ENCODE results near the gene TMC8.

TMC8 gene

GRCh38 chr17:78174870-78175642, 44.5 kb downstream of the TMC8 start:
- Histone ChIP-seq H3K9me2 (replicated peaks; ENCODE audit: low read depth, low read length) (no peaks in the 10 kb centered on the region), H3K4me2 (ENCODE audit: low read depth, low read length, poor library complexity, severe bottlenecking) (no peak overlapping the region), H3K36me3 (ENCODE audit: insufficient read depth, low read length) (peaks cover 26% of the 10 kb centered on the region; the same call in 1 of the 2 replicates), H3K27me3 (ENCODE audit: insufficient read depth, low read length, poor library complexity, severe bottlenecking) (no peaks in the 10 kb centered on the region), H3K4me3 (ENCODE audit: low read length, poor library complexity, severe bottlenecking) (no peak overlapping the region), H3K9ac (ENCODE audit: low read depth, low read length, poor library complexity, severe bottlenecking) (no peak overlapping the region), H2AFZ (ENCODE audit: low read length) (no peak overlapping the region), H3K79me2 (ENCODE audit: insufficient read depth, low read length) (no peaks in the 10 kb centered on the region), H3K9me3 (ENCODE audit: insufficient read depth, low read depth, low read length) (no peaks in the 10 kb centered on the region), H3F3A (ENCODE audit: low read depth) (no peaks in the 10 kb centered on the region), H4K20me1 (ENCODE audit: insufficient read depth, low read length, poor library complexity, severe bottlenecking) (peaks cover 2% of the 10 kb centered on the region), H3K4me1 (ENCODE audit: insufficient read depth, low read length, poor library complexity, severe bottlenecking) (peaks cover 4% of the 10 kb centered on the region)
- TF ChIP-seq CTCF (conservative IDR thresholded peaks at IDR 0.05; ENCODE audit: low read length) (peak; percentile 17; the same call in 1 of the 2 replicates), EZH2phosphoT487 (IDR thresholded peaks at IDR 0.05; ENCODE audit: borderline replicate concordance) (no peak)

- H2AFZ ChIP-seq (ENCODE audit: low read length) = no peak overlapping the region
- no peak for TF ChIP-seq EZH2phosphoT487 (IDR thresholded peaks at IDR 0.05; ENCODE audit: borderline replicate concordance)
- no peak for TF ChIP-seq CTCF (conservative IDR thresholded peaks at IDR 0.05; ENCODE audit: low read length)
- peaks cover 32% of the 10 kb centered on the region; the same call in 1 of the 2 replicates for H3K36me3 ChIP-seq (ENCODE audit: insufficient read depth, low read length)
- no peaks in the 10 kb centered on the region for H3K9me2 ChIP-seq (replicated peaks; ENCODE audit: low read depth, low read length)
- H3K4me3 ChIP-seq (ENCODE audit: low read length, poor library complexity, severe bottlenecking) = no peak overlapping the region
- no peaks in the 10 kb centered on the region for H3K27me3 ChIP-seq (ENCODE audit: insufficient read depth, low read length, poor library complexity, severe bottlenecking)
- H3K9me3 ChIP-seq (ENCODE audit: insufficient read depth, low read depth, low read length) = no peaks in the 10 kb centered on the region
- peaks cover 7% of the 10 kb centered on the region for H3K4me1 ChIP-seq (ENCODE audit: insufficient read depth, low read length, poor library complexity, severe bottlenecking)
- H3K4me2 ChIP-seq (ENCODE audit: low read depth, low read length, poor library complexity, severe bottlenecking) = no peak overlapping the region
- H3K9ac ChIP-seq (ENCODE audit: low read depth, low read length, poor library complexity, severe bottlenecking) = no peak overlapping the region
- H3K79me2 ChIP-seq (ENCODE audit: insufficient read depth, low read length) = no peaks in the 10 kb centered on the region
- no peaks in the 10 kb centered on the region for H4K20me1 ChIP-seq (ENCODE audit: insufficient read depth, low read length, poor library complexity, severe bottlenecking)
- no peaks in the 10 kb centered on the region for H3F3A ChIP-seq (ENCODE audit: low read depth)
Measured at GRCh38 chr17:78175643-78175981, 45.0 kb downstream of the TMC8 start.

- peak; percentile 76 for TF ChIP-seq CTCF (conservative IDR thresholded peaks at IDR 0.05; ENCODE audit: low read length)
- TF ChIP-seq EZH2phosphoT487 (IDR thresholded peaks at IDR 0.05; ENCODE audit: borderline replicate concordance) = no peak
- no peaks in the 10 kb centered on the region for H3K9me2 ChIP-seq (replicated peaks; ENCODE audit: low read depth, low read length)
- no peaks in the 10 kb centered on the region for H3F3A ChIP-seq (ENCODE audit: low read depth)
- peaks cover 35% of the 10 kb centered on the region; the same call in 1 of the 2 replicates for H3K36me3 ChIP-seq (ENCODE audit: insufficient read depth, low read length)
- H3K4me2 ChIP-seq (ENCODE audit: low read depth, low read length, poor library complexity, severe bottlenecking) = no peak overlapping the region
- H3K27me3 ChIP-seq (ENCODE audit: insufficient read depth, low read length, poor library complexity, severe bottlenecking) = no peaks in the 10 kb centered on the region
- no peak overlapping the region for H2AFZ ChIP-seq (ENCODE audit: low read length)
- no peaks in the 10 kb centered on the region for H4K20me1 ChIP-seq (ENCODE audit: insufficient read depth, low read length, poor library complexity, severe bottlenecking)
- no peak overlapping the region for H3K4me3 ChIP-seq (ENCODE audit: low read length, poor library complexity, severe bottlenecking)
- H3K9me3 ChIP-seq (ENCODE audit: insufficient read depth, low read depth, low read length) = no peaks in the 10 kb centered on the region
- peaks cover 1% of the 10 kb centered on the region; the same call in 1 of the 2 replicates for H3K79me2 ChIP-seq (ENCODE audit: insufficient read depth, low read length)
- peaks cover 7% of the 10 kb centered on the region for H3K4me1 ChIP-seq (ENCODE audit: insufficient read depth, low read length, poor library complexity, severe bottlenecking)
- no peak overlapping the region for H3K9ac ChIP-seq (ENCODE audit: low read depth, low read length, poor library complexity, severe bottlenecking)
Measured at GRCh38 chr17:78176548-78177025, 46.0 kb downstream of the TMC8 start.

Measured in Loucy (cell line).